ENCODE measurements around the gene PRSS53.

Gene PRSS53

GRCh38 chr16:31077592-31078396 lies 10.9 kb downstream of the PRSS53 start:
- Histone ChIP-seq H3K4me1 (ENCODE audit: low read length) (peaks cover 7% of the 10 kb centered on the region), H3K9me3 (ENCODE audit: insufficient read depth, low read length) (no peaks in the 10 kb centered on the region), H3K27ac (ENCODE audit: low read length) (no peak overlapping the region), H3K4me3 (ENCODE audit: low read length) (no peak overlapping the region), H3K36me3 (replicated peaks; ENCODE audit: low read depth, low read length) (peaks cover 35% of the 10 kb centered on the region), H4K20me1 (ENCODE audit: insufficient read depth, low read length) (0 out of 2 replicates have a peak, but pooled peaks cover 3% of the 10 kb centered on the region), H3K27me3 (ENCODE audit: low read depth, low read length) (no peaks in the 10 kb centered on the region), H2AFZ (ENCODE audit: low read depth, low read length) (no peak overlapping the region), H3K79me2 (ENCODE audit: low read length) (peaks cover 37% of the 10 kb centered on the region), H3K4me2 (ENCODE audit: low read length) (no peak overlapping the region), H3K9ac (ENCODE audit: low read length) (no peak overlapping the region)
- TF ChIP-seq EZH2phosphoT487 (IDR thresholded peaks at IDR 0.05; ENCODE audit: low read depth), result no peak
- TF ChIP-seq, protein P1, sequence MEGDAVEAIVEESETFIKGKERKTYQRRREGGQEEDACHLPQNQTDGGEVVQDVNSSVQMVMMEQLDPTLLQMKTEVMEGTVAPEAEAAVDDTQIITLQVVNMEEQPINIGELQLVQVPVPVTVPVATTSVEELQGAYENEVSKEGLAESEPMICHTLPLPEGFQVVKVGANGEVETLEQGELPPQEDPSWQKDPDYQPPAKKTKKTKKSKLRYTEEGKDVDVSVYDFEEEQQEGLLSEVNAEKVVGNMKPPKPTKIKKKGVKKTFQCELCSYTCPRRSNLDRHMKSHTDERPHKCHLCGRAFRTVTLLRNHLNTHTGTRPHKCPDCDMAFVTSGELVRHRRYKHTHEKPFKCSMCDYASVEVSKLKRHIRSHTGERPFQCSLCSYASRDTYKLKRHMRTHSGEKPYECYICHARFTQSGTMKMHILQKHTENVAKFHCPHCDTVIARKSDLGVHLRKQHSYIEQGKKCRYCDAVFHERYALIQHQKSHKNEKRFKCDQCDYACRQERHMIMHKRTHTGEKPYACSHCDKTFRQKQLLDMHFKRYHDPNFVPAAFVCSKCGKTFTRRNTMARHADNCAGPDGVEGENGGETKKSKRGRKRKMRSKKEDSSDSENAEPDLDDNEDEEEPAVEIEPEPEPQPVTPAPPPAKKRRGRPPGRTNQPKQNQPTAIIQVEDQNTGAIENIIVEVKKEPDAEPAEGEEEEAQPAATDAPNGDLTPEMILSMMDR (IDR thresholded peaks at IDR 0.05; ENCODE audit: low read depth, low read length), result no peak

GRCh38 chr16:31077024-31077423 lies 11.7 kb downstream of the PRSS53 start:
- Histone ChIP-seq H3K4me1 (ENCODE audit: low read length) (peaks cover 10% of the 10 kb centered on the region), H3K9me3 (ENCODE audit: insufficient read depth, low read length) (no peaks in the 10 kb centered on the region), H4K20me1 (ENCODE audit: insufficient read depth, low read length) (0 out of 2 replicates have a peak, but pooled peaks cover 3% of the 10 kb centered on the region), H3K36me3 (replicated peaks; ENCODE audit: low read depth, low read length) (peaks cover 30% of the 10 kb centered on the region), H3K27me3 (ENCODE audit: low read depth, low read length) (no peaks in the 10 kb centered on the region), H3K9ac (ENCODE audit: low read length) (no peak overlapping the region), H3K4me3 (ENCODE audit: low read length) (no peak overlapping the region), H3K4me2 (ENCODE audit: low read length) (no peak overlapping the region), H3K79me2 (ENCODE audit: low read length) (peaks cover 45% of the 10 kb centered on the region), H2AFZ (ENCODE audit: low read depth, low read length) (no peak overlapping the region), H3K27ac (ENCODE audit: low read length) (no peak overlapping the region)
- TF ChIP-seq, protein P1 (IDR thresholded peaks at IDR 0.05; ENCODE audit: low read depth, low read length), result no peak
- TF ChIP-seq EZH2phosphoT487 (IDR thresholded peaks at IDR 0.05; ENCODE audit: low read depth), result no peak

- H2AFZ ChIP-seq (ENCODE audit: low read depth, low read length), result no peak overlapping the region
- H3K9me3 ChIP-seq (ENCODE audit: insufficient read depth, low read length), result no peaks in the 10 kb centered on the region
- H3K9ac ChIP-seq (ENCODE audit: low read length), result no peak overlapping the region
- peaks cover 30% of the 10 kb centered on the region for H3K36me3 ChIP-seq (replicated peaks; ENCODE audit: low read depth, low read length)
- H3K4me2 ChIP-seq (ENCODE audit: low read length), result no peak overlapping the region
- H3K27me3 ChIP-seq (ENCODE audit: low read depth, low read length), result no peaks in the 10 kb centered on the region
- peaks cover 52% of the 10 kb centered on the region for H3K79me2 ChIP-seq (ENCODE audit: low read length)
- H3K4me3 ChIP-seq (ENCODE audit: low read length), result no peak overlapping the region
- H3K27ac ChIP-seq (ENCODE audit: low read length), result no peak overlapping the region
- peaks cover 16% of the 10 kb centered on the region for H3K4me1 ChIP-seq (ENCODE audit: low read length)
- H4K20me1 ChIP-seq (ENCODE audit: insufficient read depth, low read length), result 0 out of 2 replicates have a peak, but pooled peaks cover 3% of the 10 kb centered on the region
- no peak for TF ChIP-seq EZH2phosphoT487 (IDR thresholded peaks at IDR 0.05; ENCODE audit: low read depth)
- TF ChIP-seq, protein P1 (IDR thresholded peaks at IDR 0.05; ENCODE audit: low read depth, low read length), result no peak
These were observed 12.4 kb downstream of the PRSS53 start for GRCh38 chr16:31076319-31076718.

GRCh38 chr16:31074814-31075183 lies 13.9 kb downstream of the PRSS53 start:
- Histone ChIP-seq H3K79me2 (ENCODE audit: low read length) (peaks cover 61% of the 10 kb centered on the region), H3K36me3 (replicated peaks; ENCODE audit: low read depth, low read length) (peaks cover 18% of the 10 kb centered on the region), H3K9me3 (ENCODE audit: insufficient read depth, low read length) (no peaks in the 10 kb centered on the region), H4K20me1 (ENCODE audit: insufficient read depth, low read length) (0 out of 2 replicates have a peak, but pooled peaks cover 3% of the 10 kb centered on the region), H2AFZ (ENCODE audit: low read depth, low read length) (peak overlapping the region; percentile 37; the same call in 1 of the 2 replicates), H3K9ac (ENCODE audit: low read length) (peak overlapping the region; percentile 89), H3K4me2 (ENCODE audit: low read length) (peak overlapping the region; percentile 81), H3K27ac (ENCODE audit: low read length) (peak overlapping the region; percentile 71), H3K27me3 (ENCODE audit: low read depth, low read length) (no peaks in the 10 kb centered on the region), H3K4me1 (ENCODE audit: low read length) (peaks cover 16% of the 10 kb centered on the region), H3K4me3 (ENCODE audit: low read length) (peak overlapping the region; percentile 99)
- TF ChIP-seq, protein P1 (IDR thresholded peaks at IDR 0.05; ENCODE audit: low read depth, low read length), result no peak
- no peak for TF ChIP-seq EZH2phosphoT487 (IDR thresholded peaks at IDR 0.05; ENCODE audit: low read depth)
